ENCODE measurements around the gene PTGDR.

The PTGDR gene

GRCh38 chr14:52313903-52314594, 46.6 kb downstream of the PTGDR start, which contains the start of gene PTGER2:
PTGER2 (plus strand) TSS chr14:52314312; CDS start chr14:52314549, 237 bp downstream.
- peak; percentile 57 to 91 (median 67) for DNase-seq

GRCh38 chr14:52314595-52315354, 47.3 kb downstream of the PTGDR start:
- DNase-seq: peak in 4 of 5 donors; percentile 15 to 58 (median 22)

- DNase-seq: peak in 1 of 5 donors; percentile 26
Observed at GRCh38 chr14:52315355-52315718, 47.8 kb downstream of the PTGDR start.

- no peak for DNase-seq
Observed at GRCh38 chr14:52318062-52318461, 50.6 kb downstream of the PTGDR start.

- peak in 1 of 5 donors; percentile 57 for DNase-seq
Observed at GRCh38 chr14:52318826-52319645, 51.5 kb downstream of the PTGDR start.

GRCh38 chr14:52319919-52320318, 52.4 kb downstream of the PTGDR start:
- no peak for DNase-seq

- DNase-seq: peak in 1 of 5 donors; percentile 85
Observed at GRCh38 chr14:52325126-52325525, 57.6 kb downstream of the PTGDR start.

GRCh38 chr14:52325630-52326029, 58.1 kb downstream of the PTGDR start:
- no peak for DNase-seq
